ENCODE data around the gene WDR17. TPM values are rescaled to one million over a fixed set of nuclear protein-coding genes. Genes with fewer than 3 reads are reported as not detected.

The WDR17 gene
- total RNA-seq, 1 experiment from 2014 or later: 4.4 TPM

GRCh38 chr4:176042195-176042594 is 23.4 kb upstream of the WDR17 start (continued):
- TF ChIP-seq ERG (CRISPR knock-in tag; IDR thresholded peaks at IDR 0.05): no peak

GRCh38 chr4:176043838-176044588 is 21.6 kb upstream of the WDR17 start:
- no peak for TF ChIP-seq ARID4B (CRISPR knock-in tag; IDR thresholded peaks at IDR 0.05; ENCODE audit: borderline replicate concordance)
- TF ChIP-seq E2F5 (CRISPR knock-in tag; IDR thresholded peaks at IDR 0.05): no peak
- no peak for TF ChIP-seq PRRX2 (CRISPR knock-in tag; IDR thresholded peaks at IDR 0.05)
- TF ChIP-seq GABPB1 (CRISPR knock-in tag; IDR thresholded peaks at IDR 0.05): no peak
- no peak for TF ChIP-seq ELF4 (CRISPR knock-in tag; IDR thresholded peaks at IDR 0.05; ENCODE audit: low read depth)
- TF ChIP-seq CREM (CRISPR knock-in tag; IDR thresholded peaks at IDR 0.05): no peak
- no peak for TF ChIP-seq ZNF396 (CRISPR knock-in tag; IDR thresholded peaks at IDR 0.05; ENCODE audit: borderline replicate concordance)
- no peak for TF ChIP-seq MLX (CRISPR knock-in tag; IDR thresholded peaks at IDR 0.05)
- TF ChIP-seq SP1 (CRISPR knock-in tag; conservative IDR thresholded peaks at IDR 0.05): no peak
- TF ChIP-seq AR (CRISPR knock-in tag; IDR thresholded peaks at IDR 0.05): no peak
- no peak for TF ChIP-seq JUN (CRISPR knock-in tag; IDR thresholded peaks at IDR 0.05)
- TF ChIP-seq AFF4 (CRISPR knock-in tag; IDR thresholded peaks at IDR 0.05; ENCODE audit: borderline replicate concordance): no peak
- TF ChIP-seq ATF6 (CRISPR knock-in tag; IDR thresholded peaks at IDR 0.05): no peak
- no peak for TF ChIP-seq MAX (CRISPR knock-in tag; IDR thresholded peaks at IDR 0.05)
- no peaks in the 10 kb centered on the region for H3K27me3 Mint-ChIP-seq (ENCODE audit: low read depth)
- ChIA-PET CTCF (no interaction called here), POLR2A (no interaction called here)
- H3K4me3 Mint-ChIP-seq: no peak overlapping the region
- ATAC-seq (no peak), DNase-seq (ENCODE audit: low spot score) (no peak)
- no peak overlapping the region for H3K27ac Mint-ChIP-seq
- H3K9me3 Mint-ChIP-seq: peaks cover 10% of the 10 kb centered on the region
- no peaks in the 10 kb centered on the region for H3K4me1 Mint-ChIP-seq
- H3K36me3 Mint-ChIP-seq: no peaks in the 10 kb centered on the region
